NOMO-1 treated with dmso at 0.1 percent for 144 hours (cell line): ENCODE data around the gene ALDH3B1.

Source experiments
- DNase-seq: peaks from one replicate; lab custom pipeline; 2025; ENCODE audit not compliant: unreplicated experiment; lab: John Stamatoyannopoulos, UW

ALDH3B1 gene

GRCh38 chr11:68030318-68031143, 20.4 kb downstream of the ALDH3B1 start, which contains the start of gene NDUFS8:
NDUFS8 (plus strand) TSS chr11:68030681; CDS start chr11:68032152, 1,471 bp downstream.
- DNase-seq, result peak; percentile 99

DNA sequence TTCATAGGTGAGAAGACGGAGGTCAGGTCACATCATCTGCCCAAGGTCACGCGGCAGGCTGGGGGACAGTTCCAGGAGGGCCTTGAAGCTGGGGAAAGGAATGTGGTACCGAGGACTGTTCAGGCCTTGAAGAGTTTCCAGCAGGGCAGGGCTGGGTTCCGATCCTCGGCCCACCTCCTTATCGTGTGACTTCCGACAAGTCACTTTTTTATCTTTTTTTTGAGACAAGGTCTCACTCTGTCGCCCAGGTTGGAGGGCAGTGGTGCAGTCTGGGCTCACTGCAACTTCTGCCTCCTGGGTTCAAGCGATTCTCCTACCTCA, 21.0 kb downstream of the ALDH3B1 start:
- DNase-seq, result no peak

DNA sequence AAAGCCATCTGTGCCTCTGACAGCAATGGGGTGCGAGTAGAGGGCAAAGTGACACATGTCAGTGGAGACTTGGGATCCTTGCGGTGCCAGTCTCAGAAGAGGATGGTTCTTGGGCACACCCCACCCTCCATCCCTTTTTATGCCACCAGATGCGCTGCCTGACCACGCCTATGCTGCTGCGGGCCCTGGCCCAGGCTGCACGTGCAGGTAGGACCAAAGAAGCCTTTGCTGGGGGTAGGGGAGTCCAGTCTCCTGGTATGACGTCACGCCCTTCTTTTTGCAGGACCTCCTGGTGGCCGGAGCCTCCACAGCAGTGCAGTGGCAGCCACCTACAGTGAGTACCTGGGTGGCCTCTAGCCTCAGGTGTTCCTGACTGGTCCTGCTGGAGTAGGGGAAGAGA, 21.9 kb downstream of the ALDH3B1 start:
- no peak for DNase-seq

DNA sequence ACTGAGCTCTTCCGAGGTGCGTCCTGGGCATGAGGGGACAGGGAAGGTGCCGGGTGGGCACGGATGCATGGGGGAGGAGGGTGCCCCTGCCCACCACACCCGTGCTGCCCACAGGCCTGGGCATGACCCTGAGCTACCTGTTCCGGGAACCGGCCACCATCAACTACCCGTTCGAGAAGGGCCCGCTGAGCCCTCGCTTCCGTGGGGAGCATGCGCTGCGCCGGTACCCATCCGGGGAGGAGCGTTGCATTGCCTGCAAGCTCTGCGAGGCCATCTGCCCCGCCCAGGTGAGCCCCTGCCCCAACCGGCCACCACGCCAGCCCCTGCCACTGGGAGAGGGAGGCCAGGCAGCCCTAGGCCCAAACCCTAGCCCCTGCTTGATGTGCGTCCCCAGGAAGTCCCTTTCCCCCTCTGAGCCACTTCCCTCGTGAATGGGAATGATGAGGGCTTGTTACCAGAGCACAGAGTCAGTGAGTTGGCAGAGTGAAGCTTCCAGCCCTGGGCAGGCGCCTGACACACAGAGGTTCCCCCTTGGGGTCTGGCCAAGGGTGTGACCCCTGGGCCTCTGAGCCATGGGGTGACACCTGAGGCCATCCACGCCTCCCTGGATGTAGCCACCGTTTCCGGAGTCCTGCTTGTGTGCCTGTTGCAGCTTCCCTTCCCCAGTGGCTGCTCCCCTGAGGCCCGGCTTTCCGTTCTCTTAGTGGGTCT, 23.0 kb downstream of the ALDH3B1 start:
- DNase-seq, result no peak

- DNase-seq, result no peak
These were observed 23.6 kb downstream of the ALDH3B1 start for GRCh38 chr11:68033708-68034045.

DNA sequence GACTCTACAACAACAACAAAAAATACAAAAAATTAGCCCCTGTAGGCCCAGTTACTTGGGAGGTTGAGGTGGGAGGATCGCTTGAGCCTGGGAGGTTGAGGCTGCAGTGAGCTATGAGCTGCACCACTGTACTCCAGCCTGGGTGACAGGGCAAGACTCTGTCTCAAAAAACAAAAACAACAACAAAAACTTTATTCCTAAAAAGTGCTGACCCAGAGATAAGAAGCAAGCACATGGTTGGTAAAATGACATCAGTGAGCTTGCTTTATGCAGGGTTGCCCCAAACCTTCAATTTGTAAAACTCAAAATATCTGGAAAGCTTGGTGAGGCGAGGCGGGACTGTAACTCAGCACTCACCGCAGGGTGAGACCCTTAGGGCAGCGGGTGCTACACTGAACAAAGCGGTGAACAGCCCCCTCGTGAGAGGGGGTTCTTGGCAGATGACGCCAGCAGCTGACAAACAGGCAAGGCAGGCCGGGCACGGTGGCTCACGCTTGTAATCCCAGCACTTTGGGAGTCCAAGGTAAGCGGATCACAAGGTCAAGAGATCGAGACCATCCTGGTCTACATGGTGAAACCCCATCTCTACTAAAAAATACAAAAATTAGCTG, 25.2 kb downstream of the ALDH3B1 start:
- no peak for DNase-seq

GRCh38 chr11:68036141-68036716, 26.1 kb downstream of the ALDH3B1 start:
- DNase-seq, result no peak

DNA sequence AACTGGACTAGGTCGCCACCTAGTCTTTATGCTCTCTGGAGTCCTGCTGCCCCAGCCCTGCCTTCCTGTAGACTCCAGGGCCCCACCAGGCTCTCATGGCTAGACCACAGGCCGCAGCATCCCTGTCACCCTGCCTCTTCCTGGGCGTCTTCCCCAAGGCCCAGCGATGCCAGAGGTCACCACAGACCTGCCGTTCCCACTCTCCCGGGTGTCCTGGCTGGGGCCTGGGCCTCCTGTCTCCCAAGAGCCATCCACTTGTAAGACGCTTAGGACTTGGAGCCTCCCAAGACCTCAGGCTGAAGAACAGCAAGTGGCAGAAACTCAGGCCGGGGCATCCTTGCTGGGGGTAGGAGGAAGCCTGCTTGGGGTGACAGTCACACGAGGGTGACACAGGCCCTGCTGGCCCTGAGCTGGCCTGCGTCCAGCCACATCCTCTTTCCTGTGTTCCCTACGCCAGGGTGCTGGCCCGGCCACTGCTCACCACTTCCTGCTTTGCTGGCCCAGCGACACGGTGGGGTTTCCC, 26.7 kb downstream of the ALDH3B1 start:
- DNase-seq, result peak; percentile 42

GRCh38 chr11:68037411-68038225, 27.5 kb downstream of the ALDH3B1 start:
- DNase-seq, result no peak

- DNase-seq, result no peak
These were observed 28.1 kb downstream of the ALDH3B1 start for GRCh38 chr11:68038226-68038717.

- DNase-seq, result peak; percentile 62
These were observed 28.8 kb downstream of the ALDH3B1 start, which contains the start of gene TCIRG1 for GRCh38 chr11:68038718-68039525. TCIRG1 (plus strand) TSS chr11:68039025; CDS start chr11:68041272, 2,247 bp downstream.

DNA sequence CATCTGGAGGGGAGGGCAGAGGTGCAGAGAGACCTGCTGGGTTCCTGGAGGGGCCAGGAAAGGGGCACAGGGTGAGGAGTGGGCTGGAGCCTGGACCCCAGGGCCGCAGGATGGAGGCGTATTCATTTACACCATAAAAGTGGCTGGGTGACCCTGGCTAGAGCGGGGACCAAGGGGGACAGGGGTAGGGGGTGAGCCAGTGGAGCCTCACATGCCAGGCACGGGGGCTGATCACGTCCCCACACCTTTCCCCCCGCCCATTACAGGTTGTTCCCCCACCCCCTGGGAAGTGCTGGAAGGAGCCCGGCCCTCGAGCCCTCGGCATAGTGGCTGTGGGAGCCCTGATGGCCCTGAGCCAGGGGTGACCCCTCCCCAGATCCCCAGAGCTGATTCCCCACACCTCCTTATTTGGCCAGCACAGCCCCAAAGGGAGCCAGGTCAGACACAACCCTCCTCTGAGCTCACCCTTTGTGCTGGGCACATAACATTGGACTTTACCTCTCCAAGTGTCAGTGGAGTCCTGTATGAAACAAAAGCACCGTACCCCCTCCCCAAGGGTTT, 29.5 kb downstream of the ALDH3B1 start:
- no peak for DNase-seq

DNA sequence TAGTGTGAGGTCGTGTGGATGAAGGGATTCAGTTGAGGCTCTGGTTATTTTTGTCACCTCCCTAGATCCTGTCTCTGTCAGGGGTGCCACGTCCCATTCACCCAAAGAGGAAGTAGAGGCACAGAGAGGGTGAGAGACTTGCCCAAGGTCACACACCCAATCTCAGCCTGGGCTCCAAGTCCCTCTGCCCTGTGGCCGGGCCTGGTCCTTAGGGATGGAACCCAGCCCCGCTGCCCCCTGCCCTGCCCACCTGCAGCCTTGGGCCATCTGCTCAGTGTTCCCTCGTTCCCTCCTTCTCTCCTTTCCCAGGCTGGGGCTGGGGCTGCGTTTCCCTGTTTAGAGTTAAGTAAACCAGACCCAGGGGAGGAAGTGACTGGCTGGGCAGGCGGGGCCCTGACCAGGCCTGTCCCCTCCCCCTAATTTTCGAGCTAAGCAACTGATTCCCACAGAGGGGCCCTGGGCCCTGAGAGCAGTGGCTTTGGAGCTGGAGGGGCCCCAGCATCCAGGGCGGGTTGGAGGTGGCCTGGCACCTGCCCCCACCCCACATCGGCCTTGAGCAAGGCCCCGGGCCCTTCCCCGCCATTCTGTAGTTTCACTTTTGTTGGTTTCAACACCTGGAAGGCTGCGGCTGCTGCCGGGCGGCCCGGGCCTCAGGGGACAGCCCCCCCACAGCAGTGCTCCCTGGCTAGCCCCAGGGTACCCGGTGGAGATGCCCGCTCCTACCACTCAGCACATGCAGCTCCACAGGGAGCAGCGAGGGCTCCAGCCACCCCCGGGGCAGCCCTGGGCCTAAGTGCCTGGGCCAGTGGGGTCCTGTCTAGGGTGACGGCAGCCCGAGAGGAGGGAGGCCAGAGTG, 30.2 kb downstream of the ALDH3B1 start:
- peak; percentile 90 for DNase-seq

DNA sequence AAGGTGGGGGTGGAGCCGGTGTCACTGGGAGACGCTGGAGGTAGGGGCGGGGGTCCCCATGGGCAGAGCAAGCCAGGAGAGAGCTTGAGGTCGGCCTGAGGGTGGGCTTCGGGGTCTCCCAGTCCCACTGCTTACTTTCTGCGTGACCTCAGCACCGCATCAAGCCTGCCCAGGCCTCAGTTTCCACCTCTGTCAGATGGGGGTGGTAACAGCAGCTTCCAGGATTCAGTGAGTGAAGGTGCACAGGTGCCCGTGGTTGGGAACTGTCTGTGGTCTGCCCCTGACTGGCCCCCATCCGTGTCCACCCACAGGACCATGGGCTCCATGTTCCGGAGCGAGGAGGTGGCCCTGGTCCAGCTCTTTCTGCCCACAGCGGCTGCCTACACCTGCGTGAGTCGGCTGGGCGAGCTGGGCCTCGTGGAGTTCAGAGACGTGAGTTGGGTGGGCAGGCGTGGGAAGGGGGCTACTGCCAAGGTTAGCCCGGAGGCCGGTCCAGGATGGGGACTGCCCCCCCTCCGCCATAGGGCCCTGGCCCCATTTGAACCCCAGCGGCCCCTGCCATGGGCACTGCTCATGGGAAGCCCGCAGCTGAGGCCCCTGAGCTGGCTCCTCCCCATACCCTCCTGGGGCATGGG, 30.9 kb downstream of the ALDH3B1 start:
- no peak for DNase-seq

GRCh38 chr11:68041617-68042218, 31.6 kb downstream of the ALDH3B1 start:
- no peak for DNase-seq

DNA sequence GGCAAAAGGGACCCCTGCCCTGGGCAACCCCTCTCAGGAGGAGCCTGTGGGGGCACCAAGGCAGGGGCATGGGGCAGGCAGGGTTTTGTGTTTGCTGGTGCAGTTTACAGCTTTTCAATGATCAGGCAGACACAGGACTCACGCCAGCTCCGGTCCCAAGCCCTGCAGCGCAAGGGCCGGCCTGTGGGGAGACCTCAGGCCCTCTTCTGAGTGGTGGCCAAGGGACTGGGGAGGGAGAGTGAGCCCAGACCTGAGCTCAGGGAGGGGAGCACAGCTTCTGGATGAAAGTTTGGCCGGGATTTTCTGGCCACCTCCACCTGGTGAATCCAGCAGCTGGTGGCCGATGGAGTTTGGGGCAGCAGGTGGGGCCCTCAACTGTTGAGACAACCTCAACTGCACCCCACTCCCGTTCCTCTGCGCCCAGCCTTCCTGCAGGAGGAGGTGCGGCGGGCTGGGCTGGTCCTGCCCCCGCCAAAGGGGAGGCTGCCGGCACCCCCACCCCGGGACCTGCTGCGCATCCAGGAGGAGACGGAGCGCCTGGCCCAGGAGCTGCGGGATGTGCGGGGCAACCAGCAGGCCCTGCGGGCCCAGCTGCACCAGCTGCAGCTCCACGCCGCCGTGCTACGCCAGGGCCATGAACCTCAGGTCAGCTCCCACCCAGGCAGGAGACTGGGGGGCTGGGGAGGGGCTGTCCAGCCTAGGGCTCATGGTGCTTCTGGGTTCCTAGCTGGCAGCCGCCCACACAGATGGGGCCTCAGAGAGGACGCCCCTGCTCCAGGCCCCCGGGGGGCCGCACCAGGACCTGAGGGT, 32.3 kb downstream of the ALDH3B1 start:
- no peak for DNase-seq

- no peak for DNase-seq
These were observed 32.9 kb downstream of the ALDH3B1 start for GRCh38 chr11:68043029-68043348.
